GM10248 (cell line): ENCODE data around the gene ZNFX1.
"Not testable (repeated sequence)": the region's sequence is repeated elsewhere in the genome, so short reads cannot be mapped to it uniquely, and the experiment has no call there.

ENCODE experiments used
- CTCF ChIA-PET: fragments of 300-600 bp; sonication (Branson Sonifier 250); formaldehyde crosslinking; extraction: SDS; loops from one replicate; lab custom pipeline; 2021; ENCODE audit warnings: antibody characterized with exemption; lab: Yijun Ruan, JAX
- POLR2A ChIA-PET: fragments of 350-650 bp; sonication (Branson Sonifier 250); formaldehyde crosslinking; extraction: SDS; loops from one replicate; lab custom pipeline; 2020; ENCODE audit warnings: antibody characterized with exemption; lab: Yijun Ruan, JAX
- DNase-seq: peaks from one replicate; pipeline ENCODE4 v3.0.0; 2012; ENCODE audit errors: extremely low spot score
- CTCF ChIP-seq: IDR thresholded peaks from 2 replicates; pipeline ENCODE4 v1.5.1; 2012; ENCODE audit warnings: mild to moderate bottlenecking, low read depth; ENCODE audit errors: extremely low read depth, missing control alignments, control extremely low read depth

ZNFX1 gene

GRCh38 chr20:49310705-49311104 lies 32.8 kb upstream of the ZNFX1 start:
- ChIA-PET CTCF (interaction anchor here (1.1 to 1.4 kb wide), 4 partner anchors 11 to 300 kb away, joined by 3 to 4 read pairs (median 4); no protein-coding TSS in a partner anchor), POLR2A (no interaction called here)
- TF ChIP-seq CTCF = no peak
- no peak for DNase-seq

- no peak for TF ChIP-seq CTCF
- CTCF ChIA-PET = no interaction called here
- POLR2A ChIA-PET = no interaction called here
Measured at GRCh38 chr20:49308875-49309274, 31.0 kb upstream of the ZNFX1 start.

GRCh38 chr20:49306903-49307620 lies 29.2 kb upstream of the ZNFX1 start:
- TF ChIP-seq CTCF = no peak
- ChIA-PET CTCF (interaction anchor here (1.4 kb wide), 1 partner anchor 27 kb away, joined by 3 read pairs; no protein-coding TSS in a partner anchor), POLR2A (no interaction called here)
- no peak for DNase-seq

More at GRCh38 chr20:49308875-49309274, 31.0 kb upstream of the ZNFX1 start:
- no peak for DNase-seq

GRCh38 chr20:49303065-49303552 lies 25.3 kb upstream of the ZNFX1 start:
- ChIA-PET CTCF (interaction anchor here (0.9 to 2.1 kb wide), 4 partner anchors 9 to 57 kb away, joined by 3 to 7 read pairs (median 4); no protein-coding TSS in a partner anchor), POLR2A (no interaction called here)
- no peak for TF ChIP-seq CTCF
- no peak for DNase-seq

- POLR2A ChIA-PET = no interaction called here
- CTCF ChIA-PET = no interaction called here
- TF ChIP-seq CTCF = no peak
Measured at GRCh38 chr20:49297605-49298530, 20.0 kb upstream of the ZNFX1 start.

GRCh38 chr20:49294002-49294654 lies 16.3 kb upstream of the ZNFX1 start:
- CTCF ChIA-PET, DNase-seq: not testable (repeated sequence)

More at GRCh38 chr20:49297605-49298530, 20.0 kb upstream of the ZNFX1 start:
- DNase-seq = no peak

More at GRCh38 chr20:49294002-49294654, 16.3 kb upstream of the ZNFX1 start:
- POLR2A ChIA-PET = not testable (repeated sequence)
